Mucosa of stomach (tissue), 1 donor: ENCODE data around the gene SPATA3.
"Not testable (repeated sequence)": the region's sequence is repeated elsewhere in the genome, so short reads cannot be mapped to it uniquely, and the experiment has no call there.

Experiments
- H3K27me3 ChIP-seq: one replicate; pipeline ENCODE4 v1.7.0; 2013; ENCODE audit warnings: mild to moderate bottlenecking, low read length; ENCODE audit not compliant: control insufficient read depth, insufficient read depth
- H3K36me3 ChIP-seq: one replicate; pipeline ENCODE4 v1.7.0; 2013; ENCODE audit warnings: low read length; ENCODE audit not compliant: control insufficient read depth, insufficient read depth
- H3K4me1 ChIP-seq: one replicate; pipeline ENCODE4 v1.7.0; 2013; ENCODE audit warnings: mild to moderate bottlenecking, low read length; ENCODE audit not compliant: control insufficient read depth, insufficient read depth
- H3K4me3 ChIP-seq: one replicate; pipeline ENCODE4 v1.7.0; 2013; ENCODE audit warnings: low read length
- H3K9ac ChIP-seq: one replicate; pipeline ENCODE4 v1.7.0; 2013; ENCODE audit warnings: mild to moderate bottlenecking, low read length, moderate library complexity
- H3K9me3 ChIP-seq: one replicate; pipeline ENCODE4 v1.7.0; 2013; ENCODE audit warnings: mild to moderate bottlenecking, low read length, moderate library complexity; ENCODE audit not compliant: control insufficient read depth
- donor health status: Pancreatic carcinoma.

Gene SPATA3

DNA sequence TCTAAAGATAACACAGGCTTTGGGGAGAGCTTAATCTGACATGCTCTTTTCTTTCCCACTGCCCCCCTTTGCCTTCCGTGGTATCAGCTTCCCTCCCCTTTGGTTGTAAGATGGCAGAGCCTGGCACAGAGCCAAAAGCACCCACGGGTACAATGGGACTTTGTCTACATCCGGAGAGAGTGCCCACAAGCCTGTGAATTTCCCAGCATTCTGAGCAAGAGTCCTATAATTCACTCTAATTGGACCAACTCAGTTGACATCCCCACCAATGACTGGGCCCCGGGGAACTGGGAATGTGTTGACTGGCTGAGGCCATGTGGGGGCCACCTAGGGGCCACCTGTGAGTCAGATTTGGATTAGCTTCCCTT is 21.3 kb downstream of the SPATA3 start:
- Histone ChIP-seq H3K9ac (no peak overlapping the region), H3K4me1 (no peaks in the 10 kb centered on the region), H3K9me3 (no peaks in the 10 kb centered on the region)

DNA sequence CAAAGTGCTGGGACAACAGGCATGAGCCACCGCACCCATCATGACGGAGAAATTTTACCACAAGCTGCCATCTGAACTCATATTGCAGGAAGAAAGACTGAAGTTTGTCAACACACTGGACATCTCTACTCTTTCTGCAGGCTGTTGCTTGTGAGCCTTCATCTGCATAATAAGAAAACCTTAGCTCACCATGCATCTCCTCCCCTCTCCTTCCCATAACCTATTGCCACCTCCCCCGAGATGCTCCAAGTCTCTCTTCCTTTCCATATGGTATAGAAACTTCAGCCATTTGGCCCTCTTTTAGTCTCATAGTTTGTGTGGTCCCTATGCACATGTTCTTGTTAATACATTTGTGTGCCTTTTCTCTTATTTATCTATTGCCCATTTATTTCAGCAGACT is 22.3 kb downstream of the SPATA3 start:
- Histone ChIP-seq H3K4me3 (no peak overlapping the region), H3K9me3 (no peaks in the 10 kb centered on the region), H3K36me3 (no peaks in the 10 kb centered on the region)

More for the DNA sequence above, 21.3 kb downstream of the SPATA3 start:
- Histone ChIP-seq H3K4me3 (no peak overlapping the region), H3K27me3 (no peaks in the 10 kb centered on the region), H3K36me3 (no peaks in the 10 kb centered on the region)

DNA sequence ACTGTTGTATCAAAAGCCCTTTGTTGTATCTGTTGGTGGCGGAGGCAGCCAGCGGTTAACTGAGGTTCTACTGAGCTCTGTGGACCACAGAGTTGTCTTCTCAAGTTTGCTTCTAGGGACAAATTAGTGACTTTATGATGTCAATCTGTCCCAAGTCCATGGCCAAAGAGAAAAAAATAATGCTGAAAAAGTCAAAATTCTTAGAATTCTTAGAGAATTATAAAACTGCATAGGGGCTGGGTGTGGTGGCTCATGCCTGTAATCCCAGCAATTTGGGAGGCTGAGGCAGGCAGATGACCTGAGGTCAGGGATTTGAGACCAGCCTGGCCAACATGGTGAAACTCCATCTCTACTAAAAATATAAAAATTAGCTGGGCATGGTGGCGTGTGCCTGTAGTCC is 29.1 kb downstream of the SPATA3 start:
- not testable (repeated sequence) for H3K9me3 ChIP-seq, H3K36me3 ChIP-seq, H3K4me3 ChIP-seq, H3K4me1 ChIP-seq, H3K9ac ChIP-seq, H3K27me3 ChIP-seq

More for the DNA sequence above, 22.3 kb downstream of the SPATA3 start:
- Histone ChIP-seq H3K9ac (no peak overlapping the region), H3K4me1 (no peaks in the 10 kb centered on the region), H3K27me3 (no peaks in the 10 kb centered on the region)

DNA sequence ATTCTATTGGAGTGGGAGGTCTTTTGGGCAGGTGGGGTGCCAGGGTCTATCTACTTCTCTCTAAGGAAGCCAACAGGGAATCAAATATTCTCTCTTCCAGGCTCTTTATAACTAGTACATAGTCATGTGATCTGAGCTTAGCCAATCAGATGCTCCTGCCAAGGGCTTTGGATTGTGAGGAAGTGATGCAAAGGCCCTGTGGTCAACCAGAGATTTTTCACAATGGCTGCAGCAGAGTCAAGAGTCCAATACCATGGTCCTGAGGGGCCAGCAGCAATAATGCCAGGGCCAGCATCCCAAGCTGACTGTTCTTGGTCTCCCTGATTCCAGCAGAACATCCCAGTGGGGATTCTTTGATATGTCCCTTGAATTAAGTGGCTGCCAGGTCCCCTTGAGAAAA is 33.0 kb downstream of the SPATA3 start:
- Histone ChIP-seq H3K4me1 (peaks cover 6% of the 10 kb centered on the region), H3K4me3 (no peak overlapping the region), H3K9me3 (no peaks in the 10 kb centered on the region), H3K9ac (no peak overlapping the region), H3K36me3 (no peaks in the 10 kb centered on the region), H3K27me3 (no peaks in the 10 kb centered on the region)

DNA sequence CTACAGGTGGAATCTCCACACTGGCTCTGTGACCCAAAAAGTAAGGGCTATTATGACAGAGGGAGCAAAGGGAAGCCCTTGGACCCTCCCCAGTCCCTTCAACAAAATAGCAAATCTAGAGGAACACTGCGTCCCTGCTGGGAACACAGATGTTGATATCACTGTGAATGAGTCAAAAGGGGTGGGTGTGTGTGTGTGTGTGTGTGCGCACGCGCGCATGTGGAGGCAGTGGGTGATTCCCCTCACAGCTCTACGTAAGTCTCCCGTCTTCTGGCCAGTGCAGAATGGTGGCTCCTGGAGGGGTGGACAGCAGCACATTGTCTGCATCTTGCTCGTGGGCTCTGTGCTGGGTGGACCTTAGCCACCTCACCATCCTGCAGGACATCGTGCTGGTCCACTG is 33.6 kb downstream of the SPATA3 start:
- Histone ChIP-seq H3K36me3 (no peaks in the 10 kb centered on the region), H3K9ac (no peak overlapping the region), H3K4me3 (no peak overlapping the region), H3K4me1 (peaks cover 12% of the 10 kb centered on the region), H3K9me3 (no peaks in the 10 kb centered on the region), H3K27me3 (no peaks in the 10 kb centered on the region)

DNA sequence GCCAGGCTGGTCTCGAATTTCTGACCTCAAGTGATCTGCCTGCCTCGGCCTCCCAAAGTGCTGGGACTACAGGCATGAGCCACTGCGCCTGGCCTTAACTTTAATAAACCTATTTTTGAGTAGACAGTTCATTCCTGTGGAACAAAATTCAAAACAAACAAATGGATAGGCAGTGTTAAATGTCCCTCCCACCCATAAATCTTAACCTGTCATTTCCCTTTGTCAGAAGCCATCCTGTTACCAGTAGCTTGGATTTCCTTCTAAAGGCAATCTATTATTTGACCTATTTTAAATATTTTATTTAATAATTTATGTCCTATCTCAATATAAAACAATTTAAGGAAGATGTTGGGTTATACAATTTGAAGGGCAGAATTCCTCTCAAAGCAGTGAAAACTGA is 34.8 kb downstream of the SPATA3 start:
- Histone ChIP-seq H3K4me3 (no peak overlapping the region), H3K9ac (no peak overlapping the region), H3K27me3 (no peaks in the 10 kb centered on the region), H3K9me3 (no peaks in the 10 kb centered on the region), H3K4me1 (peaks cover 13% of the 10 kb centered on the region), H3K36me3 (no peaks in the 10 kb centered on the region)

DNA sequence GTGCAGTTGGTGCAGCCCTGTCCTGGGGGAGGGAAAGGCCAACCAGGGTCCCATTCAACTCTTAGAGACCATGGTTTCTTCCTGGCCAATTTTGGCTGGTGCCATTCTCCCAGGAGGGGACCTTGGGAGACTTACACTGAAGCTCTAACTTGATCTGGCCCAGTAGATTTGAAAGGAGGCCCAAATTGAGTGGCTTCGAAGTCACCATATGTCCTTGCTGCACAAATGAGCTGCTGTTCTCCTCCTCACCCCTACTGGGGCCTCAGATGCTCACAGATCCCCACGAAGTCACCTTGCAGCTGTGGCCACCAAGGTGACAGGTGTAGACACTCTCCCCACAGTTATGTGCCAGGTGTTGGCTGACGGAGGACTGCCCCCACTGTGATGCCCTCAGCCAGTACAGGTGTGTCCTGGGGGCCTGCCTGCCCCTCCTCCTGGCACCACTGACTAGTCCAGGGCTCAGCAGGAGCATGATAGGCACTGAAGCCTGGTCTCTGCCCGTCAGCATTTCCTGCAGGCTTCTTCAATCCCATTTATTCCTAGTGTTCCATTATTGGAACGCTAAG is 36.7 kb downstream of the SPATA3 start:
- Histone ChIP-seq H3K9me3 (no peaks in the 10 kb centered on the region), H3K4me1 (peaks cover 13% of the 10 kb centered on the region), H3K27me3 (no peaks in the 10 kb centered on the region)

DNA sequence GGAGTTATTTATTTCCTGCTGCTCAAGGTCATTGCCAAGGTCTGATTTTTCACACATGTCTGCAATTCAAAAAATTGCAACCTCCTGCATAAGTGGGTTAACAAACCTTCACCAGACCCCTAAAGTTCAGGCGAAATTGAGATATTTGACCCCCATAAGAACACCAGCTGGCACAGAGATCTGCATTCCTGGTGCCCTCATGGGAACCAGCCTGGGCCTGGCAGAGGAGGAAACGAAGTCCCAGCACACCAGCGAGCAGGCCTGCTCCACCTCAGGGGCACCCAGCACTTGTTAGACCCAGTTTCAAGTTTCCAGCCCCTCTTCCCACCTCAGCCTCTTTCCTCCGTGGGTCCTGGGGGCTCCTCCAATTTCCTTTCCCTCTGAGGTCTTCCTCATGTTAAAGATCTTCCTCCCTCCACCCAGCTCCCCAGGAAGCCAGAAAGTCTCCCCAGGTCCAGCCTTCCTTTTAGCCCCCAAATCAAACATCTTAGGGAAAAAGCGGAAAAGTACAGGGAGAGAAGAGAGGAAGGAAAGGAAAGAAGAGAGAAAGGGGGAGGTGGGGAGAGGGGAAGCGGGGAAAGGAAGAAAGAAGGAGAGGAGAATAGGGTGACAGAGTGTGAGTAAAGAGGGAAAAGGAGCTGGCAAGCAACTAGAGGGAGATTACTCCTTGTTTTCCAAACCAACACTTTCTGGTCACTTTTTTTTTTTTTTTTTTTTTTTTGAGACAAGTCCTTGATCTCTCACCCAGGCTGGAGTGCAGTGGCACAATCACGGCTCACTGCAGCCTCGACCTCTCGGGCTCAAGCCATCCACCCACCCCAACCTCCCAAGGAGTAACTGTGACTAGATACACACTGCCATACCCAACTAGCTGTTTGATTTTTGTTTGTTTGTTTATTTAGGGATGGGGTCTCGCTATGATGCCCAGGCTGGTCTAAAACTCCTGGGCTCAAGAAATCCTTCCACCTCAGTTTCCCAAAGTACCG is 37.5 kb downstream of the SPATA3 start:
- no peak overlapping the region for H3K9ac ChIP-seq
- no peak overlapping the region for H3K4me3 ChIP-seq
- H3K27me3 ChIP-seq: peaks cover under 1% of the 10 kb centered on the region
- H3K9me3 ChIP-seq: no peaks in the 10 kb centered on the region
- peaks cover 13% of the 10 kb centered on the region for H3K4me1 ChIP-seq
- no peaks in the 10 kb centered on the region for H3K36me3 ChIP-seq

More for the DNA sequence above, 36.7 kb downstream of the SPATA3 start:
- Histone ChIP-seq H3K4me3 (no peak overlapping the region), H3K9ac (no peak overlapping the region), H3K36me3 (no peaks in the 10 kb centered on the region)

DNA sequence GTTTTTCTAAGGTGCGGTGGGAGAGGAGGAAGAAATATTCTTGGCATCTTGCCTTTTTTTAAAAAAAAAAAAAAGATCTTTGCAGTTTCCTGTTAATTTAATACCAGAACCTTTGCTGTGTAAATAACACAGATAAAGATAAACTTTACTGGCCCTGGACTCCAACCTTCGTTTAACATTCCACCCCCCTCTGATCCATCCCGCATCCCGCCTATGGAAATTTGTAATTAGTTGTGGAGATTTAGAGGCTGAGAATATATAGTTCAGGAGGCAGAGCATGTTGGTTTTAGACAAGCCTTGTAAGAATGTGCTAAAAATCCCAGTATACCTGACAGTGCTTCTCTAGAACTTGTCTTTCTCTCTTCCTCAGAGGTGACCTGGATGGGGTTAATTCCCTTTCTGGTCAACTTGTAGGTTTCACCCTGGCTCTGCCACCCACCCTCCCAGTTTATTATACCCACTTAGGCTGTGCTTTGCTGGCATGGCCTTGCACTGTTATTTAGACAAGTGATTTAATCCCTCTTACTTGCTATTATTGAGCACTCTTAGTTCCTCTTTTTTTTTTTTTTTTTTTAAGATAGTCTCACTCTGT is 38.5 kb downstream of the SPATA3 start:
- Histone ChIP-seq H3K9ac (no peak overlapping the region), H3K4me1 (peaks cover 15% of the 10 kb centered on the region), H3K36me3 (no peaks in the 10 kb centered on the region), H3K9me3 (no peaks in the 10 kb centered on the region), H3K27me3 (peaks cover 5% of the 10 kb centered on the region), H3K4me3 (no peak overlapping the region)

DNA sequence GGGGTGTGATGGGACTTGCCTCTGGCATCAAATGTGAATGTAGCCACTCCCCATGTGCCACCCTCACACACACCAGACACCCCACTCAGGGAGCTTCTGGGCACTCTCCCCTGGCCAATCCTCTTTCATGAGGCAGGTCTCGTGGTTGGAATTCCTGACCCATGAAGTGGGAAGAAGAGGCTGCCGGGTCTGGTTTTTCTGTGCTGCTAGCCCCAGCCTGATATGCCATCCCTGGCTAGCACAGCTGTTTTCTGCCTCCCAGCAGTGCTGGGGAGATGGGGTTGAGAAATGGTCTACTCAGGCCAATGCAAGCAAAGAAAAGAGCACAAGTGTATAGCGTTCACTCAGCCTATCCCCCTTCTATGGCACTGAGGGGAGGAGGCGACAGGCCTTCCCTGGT is 40.2 kb downstream of the SPATA3 start:
- no peak overlapping the region for H3K4me3 ChIP-seq
- peaks cover 26% of the 10 kb centered on the region for H3K4me1 ChIP-seq
- H3K36me3 ChIP-seq: no peaks in the 10 kb centered on the region
- H3K9me3 ChIP-seq: no peaks in the 10 kb centered on the region
- H3K27me3 ChIP-seq: peaks cover 5% of the 10 kb centered on the region
- no peak overlapping the region for H3K9ac ChIP-seq

DNA sequence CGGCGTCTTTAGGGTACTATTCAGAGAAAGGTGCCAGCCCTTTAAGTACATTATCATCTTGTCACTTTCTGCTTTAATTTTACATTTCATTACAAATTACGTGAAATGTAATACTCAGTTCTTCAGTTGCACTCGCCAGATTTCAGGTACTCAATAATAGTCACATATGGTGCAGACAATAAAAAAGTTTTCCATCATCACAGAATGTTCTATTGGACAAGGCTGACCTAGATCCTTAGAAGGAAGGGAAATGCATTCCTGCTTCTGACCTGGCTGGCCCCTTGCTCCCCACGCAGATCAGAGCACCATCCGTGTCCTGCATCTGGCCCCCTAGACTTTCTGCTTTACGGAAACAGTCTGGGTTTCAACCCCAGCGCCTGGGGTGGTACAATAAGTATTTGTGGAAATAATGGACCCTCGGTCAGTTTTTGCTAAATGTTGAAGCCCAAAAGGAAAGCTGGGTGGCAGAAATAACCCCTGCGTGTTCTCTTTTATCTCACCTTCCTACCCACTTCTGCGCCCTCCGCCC is 40.7 kb downstream of the SPATA3 start:
- Histone ChIP-seq H3K4me3 (no peak overlapping the region), H3K36me3 (no peaks in the 10 kb centered on the region), H3K4me1 (peaks cover 26% of the 10 kb centered on the region), H3K9ac (no peak overlapping the region), H3K9me3 (no peaks in the 10 kb centered on the region), H3K27me3 (peaks cover 5% of the 10 kb centered on the region)

DNA sequence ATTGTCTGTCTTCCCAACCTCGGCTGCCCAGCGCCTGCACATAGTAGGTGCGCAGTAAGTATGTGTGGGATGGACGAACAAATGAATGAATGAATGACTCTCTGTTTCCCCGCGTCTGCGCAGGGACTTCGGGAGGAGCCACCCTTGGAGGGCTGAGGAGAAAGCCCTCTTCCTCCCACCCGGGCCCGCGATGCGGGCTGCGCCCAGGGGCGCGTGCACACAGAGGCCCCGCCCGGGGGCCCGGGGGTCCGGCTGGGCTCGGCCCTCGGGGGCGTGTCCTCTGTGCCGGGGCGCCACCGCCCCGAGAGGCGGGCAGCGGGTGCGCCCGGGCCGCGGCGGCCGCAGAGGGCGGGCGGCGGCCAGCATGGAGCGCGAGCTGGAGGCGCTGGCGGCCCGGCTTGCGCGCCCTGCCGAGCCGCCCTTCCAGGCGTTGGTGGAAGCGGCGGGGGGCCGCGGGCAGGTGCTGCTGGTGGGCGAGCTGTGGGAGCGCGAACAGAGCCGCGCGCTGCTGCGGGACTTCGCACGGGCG is 41.3 kb downstream of the SPATA3 start, which contains the start of gene C2orf72:
Gene C2orf72, plus strand, starts transcription at position 322 of the 529 bp plus-strand sequence. Its CDS starts 43 bp downstream, at position 365.
- Histone ChIP-seq H3K9ac (peak within 1 kb of the TSS; percentile 53), H3K4me1 (peaks cover 26% of the 10 kb centered on the region), H3K9me3 (no peaks in the 10 kb centered on the region), H3K4me3 (peak within 1 kb of the TSS; percentile 49), H3K36me3 (no peaks in the 10 kb centered on the region), H3K27me3 (peaks cover 5% of the 10 kb centered on the region)
